Sigmoid colon (tissue), 7 donors: Measurements from ENCODE around the gene DAGLB. TPM values are rescaled to one million over a fixed set of nuclear protein-coding genes. Genes with fewer than 3 reads are reported as not detected.

Experiments used
- DNase-seq: peaks from one replicate; pipeline ENCODE4 v3.0.0-alpha.2; 2019
- H3K27ac ChIP-seq, 4 donors: fragments of 200-600 bp; sonication (generic); one replicate each; pipeline ENCODE4 v1.5.1; 2016 to 2019; ENCODE audit warnings: mild to moderate bottlenecking in 1 of 4
- H3K27me3 ChIP-seq, 3 donors: fragments of 200-600 bp; sonication (generic); one replicate each; pipeline ENCODE4 v1.5.1; 2019; ENCODE audit warnings: mild to moderate bottlenecking in 1 of 3
- H3K36me3 ChIP-seq, 4 donors: fragments of 200-600 bp; sonication (generic); one replicate each; pipeline ENCODE4 v1.5.1; 2016 to 2019
- H3K4me1 ChIP-seq, 4 donors: fragments of 200-600 bp; sonication (generic); one replicate each; pipeline ENCODE4 v1.5.1; 2017 to 2019
- H3K4me3 ChIP-seq, 4 donors: fragments of 200-600 bp; sonication (generic); one replicate each; pipeline ENCODE4 v1.5.1; 2017 to 2019; ENCODE audit warnings: mild to moderate bottlenecking in 2 of 4, moderate library complexity in 1 of 4
- H3K9me3 ChIP-seq, 4 donors: fragments of 200-600 bp in 3 of 4; sonication (generic) in 3 of 4; one replicate each; pipeline versions ENCODE4 v1.5.1 to v1.6.1; 2013 to 2019
- CTCF ChIP-seq, 4 experiments: fragments of 450-650 bp in 3 of 4; fragments of 200-600 bp in 1 of 4; IDR thresholded peaks; one replicate each; pipeline ENCODE4 v1.5.1; 2016 to 2019; ENCODE audit warnings: antibody characterized with exemption in 4 of 4, mild to moderate bottlenecking in 3 of 4, moderate library complexity in 2 of 4
- EP300 ChIP-seq, 4 donors: sonication (generic); formaldehyde crosslinking; IDR thresholded peaks; one replicate each; pipeline ENCODE4 v1.6.1; 2017; ENCODE audit warnings: antibody characterized with exemption in 4 of 4
- POLR2A ChIP-seq, 2 donors: fragments of 450-650 bp; IDR thresholded peaks; one replicate each; pipeline ENCODE4 v1.6.1; 2016; ENCODE audit warnings: antibody characterized with exemption in 2 of 2, mild to moderate bottlenecking in 2 of 2, moderate library complexity in 2 of 2
- POLR2AphosphoS5 ChIP-seq, 4 donors: sonication (generic); formaldehyde crosslinking; IDR thresholded peaks; one replicate each; pipeline ENCODE4 v1.6.1; 2017; ENCODE audit warnings: antibody characterized with exemption in 4 of 4
- WGBS, 2 donors: extraction: QIAGEN DNeasy Blood & Tissue Kit; methylation state at CpG; one replicate each; pipeline ENCODE4 v1.1.7; 2013; 5-methylcytosine and 5-hydroxymethylcytosine counted together
- intact Hi-C: fragments of 100-400 bp; cut with DNase I; formaldehyde crosslinking; loops from one replicate; pipeline ENCODE4 v1.15.1; 2023
- polyA plus RNA-seq, 3 donors: library from polyadenylated mRNA; stranded (reverse); fragments of 200-250 nt; gene quantifications; one replicate each; pipeline ENCODE4 v1.2.3, GENCODE V29; 2013
- total RNA-seq, 4 donors: library from RNA; depleted of rRNA; stranded (reverse); fragments of >200 nt; gene quantifications; one replicate each; pipeline ENCODE4 v1.1.0, GENCODE V29; 2016
- donor health status: healthy with polysubstance abuse.
- donor health status: Bipolar disorder and iron deficiency.
- donor health status: healthy.

Gene DAGLB
- total and polyA plus RNA-seq, 7 donors: 3.0 to 11.7 (median 7.7) TPM

GRCh38 chr7:6482743-6483119 is 35.0 kb upstream of the DAGLB start:
- no peak for DNase-seq
- no peak for TF ChIP-seq CTCF (IDR thresholded peaks at IDR 0.05)
- TF ChIP-seq POLR2A (IDR thresholded peaks at IDR 0.05): no peak
- no peak for TF ChIP-seq POLR2AphosphoS5 (IDR thresholded peaks at IDR 0.05)
- TF ChIP-seq EP300 (IDR thresholded peaks at IDR 0.05): no peak
- Histone ChIP-seq H3K27me3 (no peaks in the 10 kb centered on the region), H3K36me3 (no peaks in the 10 kb centered on the region), H3K4me3 (peak overlapping the region; percentile 66 to 99 (median 88)), H3K9me3 (no peaks in the 10 kb centered on the region), H3K4me1 (peaks cover 0 to 61% (median 35%) of the 10 kb centered on the region in 4 donors), H3K27ac (peak overlapping the region; percentile 89 to 95 (median 95))
- 8 to 36% methylated on average over 6 of the region's 6 CpGs for WGBS, 2 donors
- intact Hi-C loops: no loop called here

GRCh38 chr7:6482307-6482706 is 34.6 kb upstream of the DAGLB start:
- TF ChIP-seq EP300 (IDR thresholded peaks at IDR 0.05) (no peak), CTCF (IDR thresholded peaks at IDR 0.05) (no peak), POLR2A (IDR thresholded peaks at IDR 0.05) (no peak), POLR2AphosphoS5 (IDR thresholded peaks at IDR 0.05) (no peak)
- Histone ChIP-seq H3K9me3 (no peaks in the 10 kb centered on the region), H3K36me3 (no peaks in the 10 kb centered on the region), H3K27me3 (no peaks in the 10 kb centered on the region), H3K4me1 (peaks cover 0 to 63% (median 36%) of the 10 kb centered on the region in 4 donors), H3K4me3 (peak overlapping the region in 1 of 4 donors; percentile 92), H3K27ac (peak overlapping the region in 3 of 4 donors; percentile 95)
- DNase-seq: no peak
- intact Hi-C loops: no loop called here
- WGBS, 2 donors: 15 to 65% methylated on average over 4 of the region's 4 CpGs

GRCh38 chr7:6481445-6481844 is 33.7 kb upstream of the DAGLB start:
- TF ChIP-seq CTCF (IDR thresholded peaks at IDR 0.05): no peak
- TF ChIP-seq POLR2A (IDR thresholded peaks at IDR 0.05): no peak
- TF ChIP-seq EP300 (IDR thresholded peaks at IDR 0.05): no peak
- no peak for TF ChIP-seq POLR2AphosphoS5 (IDR thresholded peaks at IDR 0.05)
- Histone ChIP-seq H3K27ac (no peak overlapping the region), H3K9me3 (no peaks in the 10 kb centered on the region), H3K36me3 (no peaks in the 10 kb centered on the region), H3K27me3 (no peaks in the 10 kb centered on the region), H3K4me3 (no peak overlapping the region), H3K4me1 (peaks cover 0 to 71% (median 40%) of the 10 kb centered on the region in 4 donors)
- no peak for DNase-seq
- 70 to 91% methylated on average over 6 of the region's 6 CpGs for WGBS, 2 donors
- intact Hi-C loops: no loop called here

GRCh38 chr7:6480323-6480660 is 32.5 kb upstream of the DAGLB start:
- H3K27me3 ChIP-seq: no peaks in the 10 kb centered on the region
- WGBS, 2 donors: 68 to 77% methylated on average over 5 of the region's 5 CpGs
- no peaks in the 10 kb centered on the region for H3K9me3 ChIP-seq
- TF ChIP-seq EP300 (IDR thresholded peaks at IDR 0.05): no peak
- TF ChIP-seq CTCF (IDR thresholded peaks at IDR 0.05): no peak
- no peak for TF ChIP-seq POLR2AphosphoS5 (IDR thresholded peaks at IDR 0.05)
- no peak for TF ChIP-seq POLR2A (IDR thresholded peaks at IDR 0.05)
- H3K27ac ChIP-seq: no peak overlapping the region
- no peak for DNase-seq
- no peaks in the 10 kb centered on the region for H3K36me3 ChIP-seq
- intact Hi-C loops: no loop called here
- no peak overlapping the region for H3K4me3 ChIP-seq
- H3K4me1 ChIP-seq: peaks cover 0 to 79% (median 44%) of the 10 kb centered on the region in 4 donors

- peaks cover 0 to 5% (median 0%) of the 10 kb centered on the region in 4 donors for H3K36me3 ChIP-seq
- no peak overlapping the region for H3K27ac ChIP-seq
- H3K27me3 ChIP-seq: no peaks in the 10 kb centered on the region
- no peak overlapping the region for H3K4me3 ChIP-seq
- peaks cover 0 to 71% (median 39%) of the 10 kb centered on the region in 4 donors for H3K4me1 ChIP-seq
- 81 to 91% methylated on average over 8 of the region's 8 CpGs for WGBS, 2 donors
- H3K9me3 ChIP-seq: no peaks in the 10 kb centered on the region
- intact Hi-C loops: no loop called here
- DNase-seq: no peak
- TF ChIP-seq POLR2AphosphoS5 (IDR thresholded peaks at IDR 0.05): no peak
- no peak for TF ChIP-seq EP300 (IDR thresholded peaks at IDR 0.05)
- no peak for TF ChIP-seq POLR2A (IDR thresholded peaks at IDR 0.05)
- TF ChIP-seq CTCF (IDR thresholded peaks at IDR 0.05): no peak
These were observed 31.3 kb upstream of the DAGLB start for GRCh38 chr7:6479067-6479466.
